Ascending aorta (tissue), 2 donors: ENCODE results near the gene FMN2. TPM values are rescaled to one million over a fixed set of nuclear protein-coding genes. Genes with fewer than 3 reads are reported as not detected.

Source experiments
- DNase-seq, 2 donors: peaks; one replicate each; pipeline ENCODE4 v3.0.0-alpha.2; 2019; ENCODE audit warnings: low spot score in 2 of 2
- H3K27ac ChIP-seq, 2 donors: fragments of 200-600 bp; sonication (generic); one replicate each; pipeline ENCODE4 v1.5.1; 2016 to 2017; ENCODE audit warnings: mild to moderate bottlenecking in 1 of 2
- H3K27me3 ChIP-seq: fragments of 200-600 bp; sonication (generic); one replicate; pipeline ENCODE4 v1.5.1; 2017
- H3K36me3 ChIP-seq, 2 donors: fragments of 200-600 bp; sonication (generic); one replicate each; pipeline ENCODE4 v1.5.1; 2016
- H3K4me1 ChIP-seq, 2 donors: fragments of 200-600 bp; sonication (generic); one replicate each; pipeline ENCODE4 v1.5.1; 2016 to 2017; ENCODE audit warnings: mild to moderate bottlenecking in 1 of 2
- H3K4me3 ChIP-seq, 2 donors: fragments of 200-600 bp; sonication (generic); one replicate each; pipeline ENCODE4 v1.5.1; 2016 to 2017; ENCODE audit warnings: mild to moderate bottlenecking in 1 of 2
- H3K9me3 ChIP-seq, 2 donors: fragments of 200-600 bp; sonication (generic); one replicate each; pipeline ENCODE4 v1.5.1; 2016
- CTCF ChIP-seq, 3 experiments: fragments of 200-600 bp in 2 of 3; fragments of 450-650 bp in 1 of 3; sonication (generic) in 2 of 3; IDR thresholded peaks; one replicate each; pipeline ENCODE4 v1.5.1; 2016 to 2019; ENCODE audit warnings: antibody characterized with exemption in 3 of 3, mild to moderate bottlenecking in 1 of 3, moderate library complexity in 1 of 3
- intact Hi-C: fragments of 100-400 bp; cut with DNase I; formaldehyde crosslinking; loops from one replicate; pipeline ENCODE4 v1.15.1; 2023
- total RNA-seq: library from RNA; depleted of rRNA; stranded (reverse); fragments of >200 nt; gene quantifications from one replicate; pipeline ENCODE4 v1.1.0, GENCODE V29; 2016

FMN2 gene
- total RNA-seq, 1 donor from 2014 or later, result not detected

- Histone ChIP-seq H3K9me3 (no peaks in the 10 kb centered on the region), H3K27ac (no peak overlapping the region), H3K27me3 (no peaks in the 10 kb centered on the region), H3K4me1 (no peaks in the 10 kb centered on the region), H3K4me3 (no peak overlapping the region), H3K36me3 (no peaks in the 10 kb centered on the region)
- intact Hi-C loops, result no loop called here
- no peak for TF ChIP-seq CTCF (IDR thresholded peaks at IDR 0.05)
- no peak for DNase-seq
Measured at GRCh38 chr1:240284656-240285414, 193.2 kb downstream of the FMN2 start.

- H3K36me3 ChIP-seq, result no peaks in the 10 kb centered on the region
- TF ChIP-seq CTCF (IDR thresholded peaks at IDR 0.05), result no peak
- DNase-seq, result no peak
- no peak overlapping the region for H3K4me3 ChIP-seq
- H3K27ac ChIP-seq, result no peak overlapping the region
- intact Hi-C loops, result no loop called here
- H3K27me3 ChIP-seq, result no peaks in the 10 kb centered on the region
- H3K4me1 ChIP-seq, result no peaks in the 10 kb centered on the region
- no peaks in the 10 kb centered on the region for H3K9me3 ChIP-seq
Measured at GRCh38 chr1:240285540-240285939, 193.9 kb downstream of the FMN2 start.

GRCh38 chr1:240287722-240288121 is 196.0 kb downstream of the FMN2 start:
- intact Hi-C loops, result no loop called here
- no peaks in the 10 kb centered on the region for H3K27me3 ChIP-seq
- no peaks in the 10 kb centered on the region for H3K36me3 ChIP-seq
- H3K9me3 ChIP-seq, result no peaks in the 10 kb centered on the region
- no peak for TF ChIP-seq CTCF (IDR thresholded peaks at IDR 0.05)
- no peaks in the 10 kb centered on the region for H3K4me1 ChIP-seq
- no peak overlapping the region for H3K27ac ChIP-seq
- no peak for DNase-seq
- no peak overlapping the region for H3K4me3 ChIP-seq

GRCh38 chr1:240293706-240294105 is 202.0 kb downstream of the FMN2 start:
- Histone ChIP-seq H3K9me3 (no peaks in the 10 kb centered on the region), H3K27me3 (no peaks in the 10 kb centered on the region), H3K4me1 (no peaks in the 10 kb centered on the region), H3K36me3 (no peaks in the 10 kb centered on the region), H3K27ac (no peak overlapping the region), H3K4me3 (no peak overlapping the region)
- no peak for DNase-seq
- no peak for TF ChIP-seq CTCF (IDR thresholded peaks at IDR 0.05)
- intact Hi-C loops, result no loop called here

GRCh38 chr1:240294566-240294965 is 202.9 kb downstream of the FMN2 start:
- H3K9me3 ChIP-seq, result no peaks in the 10 kb centered on the region
- H3K27me3 ChIP-seq, result no peaks in the 10 kb centered on the region
- no peak for TF ChIP-seq CTCF (IDR thresholded peaks at IDR 0.05)
- no peaks in the 10 kb centered on the region for H3K36me3 ChIP-seq
- no peak overlapping the region for H3K27ac ChIP-seq
- intact Hi-C loops, result no loop called here
- no peak overlapping the region for H3K4me3 ChIP-seq
- DNase-seq, result no peak
- no peaks in the 10 kb centered on the region for H3K4me1 ChIP-seq
